Suprapubic skin (tissue), 4 donors: ENCODE measurements around the gene GREB1L. TPM values are rescaled to one million over a fixed set of nuclear protein-coding genes. Genes with fewer than 3 reads are reported as not detected.
A peak's percentile ranks its signal among the peaks of the same experiment; 100 is the strongest.
"Not testable (repeated sequence)": the region's sequence is repeated elsewhere in the genome, so short reads cannot be mapped to it uniquely, and the experiment has no call there.

Source experiments
- DNase-seq, 2 donors: peaks; one replicate each; pipeline ENCODE4 v3.0.0-alpha.2; 2019; ENCODE audit warnings: low spot score in 2 of 2
- H3K27ac ChIP-seq: fragments of 200-600 bp; sonication (generic); one replicate; pipeline ENCODE4 v1.5.1; 2019
- H3K27me3 ChIP-seq: fragments of 200-600 bp; sonication (generic); one replicate; pipeline ENCODE4 v1.5.1; 2019
- H3K36me3 ChIP-seq: fragments of 200-600 bp; sonication (generic); one replicate; pipeline ENCODE4 v1.5.1; 2019
- H3K4me1 ChIP-seq: fragments of 200-600 bp; sonication (generic); one replicate; pipeline ENCODE4 v1.5.1; 2019
- H3K4me3 ChIP-seq: fragments of 200-600 bp; sonication (generic); one replicate; pipeline ENCODE4 v1.5.1; 2019; ENCODE audit warnings: mild to moderate bottlenecking
- H3K9me3 ChIP-seq: fragments of 200-600 bp; sonication (generic); one replicate; pipeline ENCODE4 v1.5.1; 2019
- CTCF ChIP-seq, 2 donors: fragments of 200-600 bp in 1 of 2; fragments of 450-650 bp in 1 of 2; sonication (generic) in 1 of 2; IDR thresholded peaks; one replicate each; pipeline ENCODE4 v1.5.1; 2016 to 2019; ENCODE audit warnings: antibody characterized with exemption in 2 of 2, mild to moderate bottlenecking in 1 of 2, moderate library complexity in 1 of 2
- EP300 ChIP-seq: sonication (generic); formaldehyde crosslinking; IDR thresholded peaks from one replicate; pipeline ENCODE4 v1.6.1; 2017; ENCODE audit warnings: antibody characterized with exemption
- POLR2A ChIP-seq, 2 donors: fragments of 450-650 bp; IDR thresholded peaks; one replicate each; pipeline ENCODE4 v1.6.1; 2017; ENCODE audit warnings: antibody characterized with exemption in 2 of 2, mild to moderate bottlenecking in 2 of 2, moderate library complexity in 2 of 2
- POLR2AphosphoS5 ChIP-seq, 3 donors: sonication (generic); formaldehyde crosslinking; IDR thresholded peaks; one replicate each; pipeline ENCODE4 v1.6.1; 2017; ENCODE audit warnings: antibody characterized with exemption in 3 of 3
- WGBS: methylation state at CpG from one replicate; pipeline ENCODE4 v1.1.5; 2018; 5-methylcytosine and 5-hydroxymethylcytosine counted together
- total RNA-seq, 4 donors: library from RNA; depleted of rRNA; stranded (reverse); fragments of >200 nt; gene quantifications; one replicate each; pipeline ENCODE4 v1.1.0, GENCODE V29; 2016

The GREB1L gene
- total RNA-seq, 4 donors from 2014 or later, result 1.6 to 7.6 (median 3.7) TPM

GRCh38 chr18:21203542-21204241, 38.3 kb upstream of the GREB1L start:
- no peak overlapping the region for H3K27ac ChIP-seq
- TF ChIP-seq EP300, result no peak
- TF ChIP-seq CTCF (IDR thresholded peaks at IDR 0.05), result no peak
- no peak for TF ChIP-seq POLR2AphosphoS5 (IDR thresholded peaks at IDR 0.05)
- TF ChIP-seq POLR2A (IDR thresholded peaks at IDR 0.05), result no peak
- H3K4me3 ChIP-seq, result no peak overlapping the region
- 81% methylated on average over 11 of the region's 11 CpGs for WGBS
- H3K36me3 ChIP-seq, result no peaks in the 10 kb centered on the region
- no peaks in the 10 kb centered on the region for H3K9me3 ChIP-seq
- no peaks in the 10 kb centered on the region for H3K27me3 ChIP-seq
- no peaks in the 10 kb centered on the region for H3K4me1 ChIP-seq
- no peak for DNase-seq

- Histone ChIP-seq H3K9me3 (no peaks in the 10 kb centered on the region), H3K4me1 (no peaks in the 10 kb centered on the region), H3K36me3 (no peaks in the 10 kb centered on the region), H3K4me3 (no peak overlapping the region), H3K27me3 (no peaks in the 10 kb centered on the region), H3K27ac (peak overlapping the region; percentile 51)
- WGBS, result 59% methylated on average over 4 of the region's 4 CpGs
- DNase-seq, result no peak
- no peak for TF ChIP-seq POLR2AphosphoS5 (IDR thresholded peaks at IDR 0.05)
- TF ChIP-seq POLR2A (IDR thresholded peaks at IDR 0.05), result no peak
- TF ChIP-seq EP300, result no peak
- TF ChIP-seq CTCF (IDR thresholded peaks at IDR 0.05), result no peak
Measured at GRCh38 chr18:21205695-21206094, 36.3 kb upstream of the GREB1L start.

GRCh38 chr18:21210278-21210677, 31.8 kb upstream of the GREB1L start:
- Histone ChIP-seq H3K27ac (no peak overlapping the region), H3K36me3 (no peaks in the 10 kb centered on the region), H3K27me3 (no peaks in the 10 kb centered on the region), H3K4me1 (no peaks in the 10 kb centered on the region), H3K9me3 (no peaks in the 10 kb centered on the region), H3K4me3 (no peak overlapping the region)
- TF ChIP-seq POLR2A (IDR thresholded peaks at IDR 0.05), result no peak
- TF ChIP-seq CTCF (IDR thresholded peaks at IDR 0.05), result no peak
- no peak for TF ChIP-seq POLR2AphosphoS5 (IDR thresholded peaks at IDR 0.05)
- TF ChIP-seq EP300, result no peak
- DNase-seq, result no peak
- WGBS, result 94% methylated on average over 1 of the region's 1 CpG

GRCh38 chr18:21210784-21211183, 31.2 kb upstream of the GREB1L start:
- WGBS, result 93% methylated on average over 2 of the region's 2 CpGs
- Histone ChIP-seq H3K27me3 (no peaks in the 10 kb centered on the region), H3K9me3 (no peaks in the 10 kb centered on the region), H3K27ac (no peak overlapping the region), H3K4me3 (no peak overlapping the region), H3K4me1 (no peaks in the 10 kb centered on the region), H3K36me3 (no peaks in the 10 kb centered on the region)
- no peak for TF ChIP-seq EP300
- no peak for TF ChIP-seq POLR2AphosphoS5 (IDR thresholded peaks at IDR 0.05)
- no peak for TF ChIP-seq CTCF (IDR thresholded peaks at IDR 0.05)
- TF ChIP-seq POLR2A (IDR thresholded peaks at IDR 0.05), result no peak
- DNase-seq, result no peak

GRCh38 chr18:21214409-21214808, 27.6 kb upstream of the GREB1L start:
- H3K36me3 ChIP-seq, DNase-seq, H3K4me1 ChIP-seq, H3K27me3 ChIP-seq, H3K27ac ChIP-seq, H3K4me3 ChIP-seq, H3K9me3 ChIP-seq: not testable (repeated sequence)
- 95% methylated on average over 5 of the region's 5 CpGs for WGBS

- no peaks in the 10 kb centered on the region for H3K4me1 ChIP-seq
- TF ChIP-seq POLR2A (IDR thresholded peaks at IDR 0.05) (no peak), EP300 (no peak), POLR2AphosphoS5 (IDR thresholded peaks at IDR 0.05) (no peak), CTCF (IDR thresholded peaks at IDR 0.05) (no peak)
- H3K4me3 ChIP-seq, result no peak overlapping the region
- H3K36me3 ChIP-seq, result no peaks in the 10 kb centered on the region
- H3K9me3 ChIP-seq, result no peaks in the 10 kb centered on the region
- DNase-seq, result no peak
- WGBS, result 56% methylated on average over 6 of the region's 6 CpGs
- H3K27ac ChIP-seq, result no peak overlapping the region
- no peaks in the 10 kb centered on the region for H3K27me3 ChIP-seq
Measured at GRCh38 chr18:21215490-21215889, 26.5 kb upstream of the GREB1L start.
